GM23338 (cell line): Measurements from ENCODE around the gene BCL11B. TPM values are rescaled to one million over a fixed set of nuclear protein-coding genes. Genes with fewer than 3 reads are reported as not detected.

Experiments
- REST ChIP-seq: IDR thresholded peaks from one replicate; pipeline ENCODE4 v1.6.1; 2018; ENCODE audit warnings: antibody characterized with exemption; ENCODE audit not compliant: unreplicated experiment
- STAT1 ChIP-seq: IDR thresholded peaks from one replicate; pipeline ENCODE4 v1.6.1; 2016; ENCODE audit warnings: antibody characterized with exemption; ENCODE audit not compliant: unreplicated experiment
- ZNF462 ChIP-seq: fragments of 250-450 bp; sonication (Bioruptor Pico); IDR thresholded peaks from 2 replicates; pipeline ENCODE4 v1.5.0; 2020; ENCODE audit warnings: mild to moderate bottlenecking, moderate library complexity
- polyA plus RNA-seq: library from polyadenylated mRNA; unstranded; fragments of >200 nt; fragmentation: Nextera tagmentation; extraction: Ambion mirVana; gene quantifications from 2 replicates; pipeline ENCODE4 v1.2.1, GENCODE V29; 2016
- total RNA-seq: library from RNA; depleted of rRNA; stranded (reverse); fragments of >200 nt; shearing (Covaris generic); gene quantifications from 2 replicates; pipeline ENCODE4 v1.2.3, GENCODE V29; 2014

The BCL11B gene
- total and polyA plus RNA-seq, 2 experiments from 2014 or later, result 2.4 to 6.7 TPM

GRCh38 chr14:99134516-99135046 lies 137.4 kb downstream of the BCL11B start (continued):
- TF ChIP-seq ZNF462 (CRISPR knock-in tag), result no peak
- no peak for TF ChIP-seq REST
- TF ChIP-seq STAT1, result no peak
